ENCODE data around the gene SLC22A23. TPM values are rescaled to one million over a fixed set of nuclear protein-coding genes. Genes with fewer than 3 reads are reported as not detected.

The SLC22A23 gene
- total RNA-seq (2014; rRNA removed), result 5.7 and 8.2 TPM in 2 replicates
- percentile 65 among the genes with signal in this experiment for Bru-seq, nascent RNA
- BruChase-seq, experiment 1, labeled RNA remaining after a 6-hour chase, result percentile 62 among the genes with signal in this experiment
- percentile 82 among the genes with signal in this experiment for BruChase-seq, experiment 2, labeled RNA remaining after a 2-hour chase
- long read RNA-seq, full-length matches to known transcripts, result 8 of 273 reads
- long read RNA-seq, partial matches to known transcripts, result 2 of 273 reads
- long read RNA-seq, other reads (novel, unspliced or antisense), result 263 of 273 reads

- no peaks in the 10 kb centered on the region for H3K9me3 ChIP-seq (ENCODE audit: low read length)
- DNase-seq (peak; percentile 84), ATAC-seq (peak; percentile 53)
- TF ChIP-seq EZH2phosphoT487 (IDR thresholded peaks at IDR 0.05; ENCODE audit: borderline replicate concordance, low read length) (no peak), CTCF (conservative IDR thresholded peaks at IDR 0.05; ENCODE audit: low read depth, low read length) (peak; percentile 52)
- ChIA-PET CTCF (interaction anchor here (0.5 to 0.9 kb wide), 7 partner anchors 21 to 456 kb away, joined by 3 to 7 read pairs (median 4); no protein-coding TSS in a partner anchor), POLR2A (ENCODE audit: unreplicated experiment) (interaction anchor here (0.6 kb wide), 1 partner anchor 37 kb away, joined by 6 read pairs; no protein-coding TSS in a partner anchor)
- H4K20me1 ChIP-seq (ENCODE audit: low read length), result 0 out of 2 replicates have a peak, but pooled peaks cover 5% of the 10 kb centered on the region
- no peaks in the 10 kb centered on the region for H3K36me3 ChIP-seq (ENCODE audit: low read depth, low read length)
- no peak within 1 kb of the TSS for H3K27ac ChIP-seq (ENCODE audit: low read length)
- H3K79me2 ChIP-seq (ENCODE audit: low read length), result peaks cover 17% of the 10 kb centered on the region
- no peaks in the 10 kb centered on the region for H3F3A ChIP-seq (ENCODE audit: low read length, unreplicated experiment)
- intact Hi-C loops (cut with micrococcal nuclease), result loop anchor here (2.0 to 5.0 kb wide), 7 partner anchors 44 to 276 kb away; no protein-coding TSS in a partner anchor
- no peaks in the 10 kb centered on the region for H3K27me3 ChIP-seq (ENCODE audit: low read length)
- H3K9ac ChIP-seq (ENCODE audit: low read length), result peak within 1 kb of the TSS; percentile 73
- no peaks in the 10 kb centered on the region for H3K9me2 ChIP-seq (replicated peaks; ENCODE audit: low read length)
- no TSS peak for BruUV-seq (replicated peaks)
- peak within 1 kb of the TSS; percentile 95 for H2AFZ ChIP-seq (ENCODE audit: low read length)
- peak within 1 kb of the TSS; percentile 99 for H3K4me2 ChIP-seq (ENCODE audit: low read length)
- H3K4me3 ChIP-seq (ENCODE audit: low read length), result peak within 1 kb of the TSS; percentile 89
- peaks cover 18% of the 10 kb centered on the region for H3K4me1 ChIP-seq (ENCODE audit: insufficient read depth, low read length)
These were observed at the start of gene SLC22A23 for GRCh38 chr6:3456898-3457709. Gene SLC22A23 (minus strand): TSS chr6:3457050. CDS start chr6:3456559, 491 bp downstream.

- Histone ChIP-seq H2AFZ (ENCODE audit: low read length) (no peak overlapping the region), H3K9me2 (replicated peaks; ENCODE audit: low read length) (no peaks in the 10 kb centered on the region), H3K79me2 (ENCODE audit: low read length) (no peaks in the 10 kb centered on the region), H3K27me3 (ENCODE audit: low read length) (no peaks in the 10 kb centered on the region), H3F3A (ENCODE audit: low read length, unreplicated experiment) (no peaks in the 10 kb centered on the region), H3K4me2 (ENCODE audit: low read length) (no peak overlapping the region), H3K9me3 (ENCODE audit: low read length) (no peaks in the 10 kb centered on the region), H3K4me1 (ENCODE audit: insufficient read depth, low read length) (peaks cover 9% of the 10 kb centered on the region), H3K9ac (ENCODE audit: low read length) (no peak overlapping the region), H3K4me3 (ENCODE audit: low read length) (no peak overlapping the region), H4K20me1 (ENCODE audit: low read length) (no peaks in the 10 kb centered on the region), H3K27ac (ENCODE audit: low read length) (no peak overlapping the region), H3K36me3 (ENCODE audit: low read depth, low read length) (no peaks in the 10 kb centered on the region)
- POLR2A ChIA-PET (ENCODE audit: unreplicated experiment), result no interaction called here
- CTCF ChIA-PET, result no interaction called here
- DNase-seq, result no peak
- intact Hi-C loops (cut with micrococcal nuclease), result no loop called here
- ATAC-seq, result no peak
- no TSS peak for BruUV-seq (replicated peaks)
- TF ChIP-seq EZH2 (IDR thresholded peaks at IDR 0.05; ENCODE audit: low read length, unreplicated experiment) (no peak), CTCF (conservative IDR thresholded peaks at IDR 0.05; ENCODE audit: low read depth, low read length) (no peak), EZH2phosphoT487 (IDR thresholded peaks at IDR 0.05; ENCODE audit: borderline replicate concordance, low read length) (no peak)
These were observed 49.4 kb upstream of the SLC22A23 start for GRCh38 chr6:3506200-3506599.

Data from PC-3 (cell line).